ENCODE results near the gene TRMT1.
"Not testable (repeated sequence)": the region's sequence is repeated elsewhere in the genome, so short reads cannot be mapped to it uniquely, and the experiment has no call there.

TRMT1 gene

DNA sequence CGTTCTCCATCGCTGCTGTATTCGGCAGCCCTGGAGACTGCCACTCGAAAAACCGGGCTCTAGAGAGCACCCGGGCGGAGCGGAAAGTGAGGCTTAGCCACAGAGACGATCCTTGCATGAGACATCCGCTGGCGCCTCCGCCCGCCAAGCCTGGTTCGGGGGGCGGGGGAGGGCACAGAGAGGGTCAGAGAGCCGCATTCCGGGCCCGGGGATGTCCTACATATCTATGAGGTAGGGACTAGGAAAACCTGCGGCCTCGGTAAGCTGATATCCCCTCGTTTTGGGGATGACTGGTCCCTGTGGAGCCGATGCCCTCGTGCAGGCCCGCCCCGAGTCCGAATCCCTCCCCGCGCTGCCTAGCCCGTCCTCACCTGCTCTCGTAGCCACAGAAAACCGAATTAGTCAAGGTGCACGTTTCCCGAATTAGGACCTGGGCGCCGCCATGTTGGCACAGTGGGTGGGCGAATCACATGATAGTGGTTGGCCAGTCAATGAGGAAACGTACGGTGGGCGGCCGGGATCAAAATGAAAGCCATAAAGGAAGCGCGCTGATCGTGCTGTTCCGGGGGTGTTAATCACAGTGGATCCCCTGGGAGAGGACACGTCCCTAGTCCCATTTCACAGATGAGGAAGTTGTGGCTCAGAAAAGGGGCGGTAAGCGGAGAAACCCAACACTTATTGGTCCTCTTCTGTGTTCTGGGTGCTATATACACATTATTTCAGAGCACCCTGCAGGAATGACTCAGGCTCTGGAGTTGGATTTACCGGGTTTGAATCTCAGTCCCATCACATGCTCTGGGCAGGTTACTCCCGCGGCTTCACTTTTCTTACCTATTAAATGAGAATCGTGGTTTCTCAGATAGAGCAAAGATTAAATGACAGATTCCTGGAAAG, at the start of gene TRMT1:
Gene TRMT1 (minus strand): TSS at position 459 of the 894 bp plus-strand sequence. CDS start 341 bp downstream, at position 118.
- H3K27me3 ChIP-seq (ENCODE audit: insufficient read depth, low read length, poor library complexity, severe bottlenecking) = no peaks in the 10 kb centered on the region
- peaks cover 43% of the 10 kb centered on the region for H3K4me1 ChIP-seq (ENCODE audit: insufficient read depth, low read length, poor library complexity, severe bottlenecking)
- H3F3A ChIP-seq (ENCODE audit: low read depth) = no peaks in the 10 kb centered on the region
- peak within 1 kb of the TSS; percentile 92 for H3K4me3 ChIP-seq (ENCODE audit: low read length, poor library complexity, severe bottlenecking)
- H2AFZ ChIP-seq (ENCODE audit: low read length) = peak within 1 kb of the TSS; percentile 87
- peak within 1 kb of the TSS; percentile 95 for H3K4me2 ChIP-seq (ENCODE audit: low read depth, low read length, poor library complexity, severe bottlenecking)
- no peak for TF ChIP-seq EZH2phosphoT487 (IDR thresholded peaks at IDR 0.05; ENCODE audit: borderline replicate concordance)
- TF ChIP-seq, protein P1, sequence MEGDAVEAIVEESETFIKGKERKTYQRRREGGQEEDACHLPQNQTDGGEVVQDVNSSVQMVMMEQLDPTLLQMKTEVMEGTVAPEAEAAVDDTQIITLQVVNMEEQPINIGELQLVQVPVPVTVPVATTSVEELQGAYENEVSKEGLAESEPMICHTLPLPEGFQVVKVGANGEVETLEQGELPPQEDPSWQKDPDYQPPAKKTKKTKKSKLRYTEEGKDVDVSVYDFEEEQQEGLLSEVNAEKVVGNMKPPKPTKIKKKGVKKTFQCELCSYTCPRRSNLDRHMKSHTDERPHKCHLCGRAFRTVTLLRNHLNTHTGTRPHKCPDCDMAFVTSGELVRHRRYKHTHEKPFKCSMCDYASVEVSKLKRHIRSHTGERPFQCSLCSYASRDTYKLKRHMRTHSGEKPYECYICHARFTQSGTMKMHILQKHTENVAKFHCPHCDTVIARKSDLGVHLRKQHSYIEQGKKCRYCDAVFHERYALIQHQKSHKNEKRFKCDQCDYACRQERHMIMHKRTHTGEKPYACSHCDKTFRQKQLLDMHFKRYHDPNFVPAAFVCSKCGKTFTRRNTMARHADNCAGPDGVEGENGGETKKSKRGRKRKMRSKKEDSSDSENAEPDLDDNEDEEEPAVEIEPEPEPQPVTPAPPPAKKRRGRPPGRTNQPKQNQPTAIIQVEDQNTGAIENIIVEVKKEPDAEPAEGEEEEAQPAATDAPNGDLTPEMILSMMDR (conservative IDR thresholded peaks at IDR 0.05; ENCODE audit: low read length) = no peak
- no peaks in the 10 kb centered on the region for H3K36me3 ChIP-seq (ENCODE audit: insufficient read depth, low read length)
- H3K9me3 ChIP-seq (ENCODE audit: insufficient read depth, low read depth, low read length) = no peaks in the 10 kb centered on the region
- peaks cover 60% of the 10 kb centered on the region for H3K79me2 ChIP-seq (ENCODE audit: insufficient read depth, low read length)
- peak within 1 kb of the TSS; percentile 71 for H3K9ac ChIP-seq (ENCODE audit: low read depth, low read length, poor library complexity, severe bottlenecking)
- H4K20me1 ChIP-seq (ENCODE audit: insufficient read depth, low read length, poor library complexity, severe bottlenecking) = peaks cover 36% of the 10 kb centered on the region
- H3K9me2 ChIP-seq (replicated peaks; ENCODE audit: low read depth, low read length) = no peaks in the 10 kb centered on the region

DNA sequence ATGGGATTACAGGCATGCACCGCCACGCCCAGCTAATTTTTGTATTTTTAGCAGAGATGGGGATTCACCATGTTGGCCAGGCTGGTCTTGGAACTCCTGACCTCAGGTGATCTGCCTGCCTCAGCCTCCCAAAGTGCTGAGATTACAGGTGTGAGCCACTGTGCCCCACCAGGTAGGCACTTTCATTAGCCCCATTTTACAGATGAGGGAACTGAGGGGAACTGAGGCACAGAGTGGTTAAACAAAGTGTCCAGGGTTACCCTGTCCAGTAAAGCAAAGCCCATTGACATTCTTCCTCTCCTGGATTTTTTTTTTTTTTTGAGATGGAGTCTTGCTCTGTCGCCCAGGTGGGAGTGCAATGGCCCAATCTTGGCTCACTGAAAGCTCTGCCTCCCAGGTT, 49.6 kb upstream of the TRMT1 start:
- not testable (repeated sequence) for H3K9ac ChIP-seq (ENCODE audit: low read depth, low read length, poor library complexity, severe bottlenecking); H3K4me2 ChIP-seq (ENCODE audit: low read depth, low read length, poor library complexity, severe bottlenecking); H3F3A ChIP-seq (ENCODE audit: low read depth)

DNA sequence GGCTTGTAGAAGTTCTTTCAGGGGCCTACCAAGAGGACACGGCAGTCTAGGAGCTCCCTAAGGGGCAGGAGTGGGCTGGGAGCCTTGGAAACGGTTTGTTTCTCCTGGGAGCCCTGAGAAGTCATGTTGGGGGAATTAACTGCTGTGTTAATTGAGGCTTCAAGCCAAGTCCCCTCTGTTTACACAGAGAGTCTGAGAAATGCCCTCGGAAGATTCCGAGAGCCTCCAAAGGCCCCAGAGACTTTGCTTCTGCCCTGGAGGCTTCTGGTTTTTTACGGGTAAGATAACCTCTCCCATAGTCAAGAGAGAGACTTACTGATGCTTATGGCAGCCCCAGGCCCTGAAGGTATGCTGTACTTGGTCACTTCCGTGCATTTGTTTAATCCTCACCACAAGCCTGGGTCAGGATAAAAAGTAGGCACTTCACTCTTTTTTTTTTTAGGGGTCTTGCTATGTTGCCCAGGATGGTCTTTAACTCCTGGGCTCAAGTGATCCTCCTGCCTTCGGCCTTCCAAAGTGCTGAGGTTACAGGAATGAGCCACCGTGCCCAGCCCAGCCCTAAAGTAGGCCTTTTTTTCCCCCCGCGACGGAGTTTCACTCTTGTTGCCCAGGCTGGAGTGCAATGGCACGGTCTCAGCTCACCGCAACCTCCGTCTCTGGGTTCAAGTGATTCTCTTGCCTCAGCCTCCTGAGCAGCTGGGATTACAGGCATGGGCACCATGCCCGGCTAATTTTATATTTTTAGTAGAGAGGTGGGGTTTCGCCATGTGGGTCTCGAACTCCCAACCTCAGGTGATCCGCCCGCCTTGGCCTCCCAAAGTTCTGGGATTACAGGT, 48.8 kb upstream of the TRMT1 start:
- no peaks in the 10 kb centered on the region for H3K36me3 ChIP-seq (ENCODE audit: insufficient read depth, low read length)
- peak overlapping the region; percentile 78 for H3K4me3 ChIP-seq (ENCODE audit: low read length, poor library complexity, severe bottlenecking)
- TF ChIP-seq, protein P1 (conservative IDR thresholded peaks at IDR 0.05; ENCODE audit: low read length) = no peak
- TF ChIP-seq EZH2phosphoT487 (IDR thresholded peaks at IDR 0.05; ENCODE audit: borderline replicate concordance) = no peak
- H2AFZ ChIP-seq (ENCODE audit: low read length) = no peak overlapping the region
- no peaks in the 10 kb centered on the region for H3K27me3 ChIP-seq (ENCODE audit: insufficient read depth, low read length, poor library complexity, severe bottlenecking)
- peak overlapping the region; percentile 93 for H3K4me2 ChIP-seq (ENCODE audit: low read depth, low read length, poor library complexity, severe bottlenecking)
- no peaks in the 10 kb centered on the region for H3K9me2 ChIP-seq (replicated peaks; ENCODE audit: low read depth, low read length)
- peak overlapping the region; percentile 84 for H3K9ac ChIP-seq (ENCODE audit: low read depth, low read length, poor library complexity, severe bottlenecking)
- H3K9me3 ChIP-seq (ENCODE audit: insufficient read depth, low read depth, low read length) = no peaks in the 10 kb centered on the region
- peaks cover 8% of the 10 kb centered on the region; the same call in 1 of the 2 replicates for H3F3A ChIP-seq (ENCODE audit: low read depth)
- peaks cover 32% of the 10 kb centered on the region for H3K79me2 ChIP-seq (ENCODE audit: insufficient read depth, low read length)
- H4K20me1 ChIP-seq (ENCODE audit: insufficient read depth, low read length, poor library complexity, severe bottlenecking) = no peaks in the 10 kb centered on the region
- H3K4me1 ChIP-seq (ENCODE audit: insufficient read depth, low read length, poor library complexity, severe bottlenecking) = peaks cover 77% of the 10 kb centered on the region

More for the DNA sequence above, 49.6 kb upstream of the TRMT1 start:
- H3K36me3 ChIP-seq (ENCODE audit: insufficient read depth, low read length); H3K4me3 ChIP-seq (ENCODE audit: low read length, poor library complexity, severe bottlenecking); H2AFZ ChIP-seq (ENCODE audit: low read length); H3K9me3 ChIP-seq (ENCODE audit: insufficient read depth, low read depth, low read length); H3K9me2 ChIP-seq (replicated peaks; ENCODE audit: low read depth, low read length); H3K27me3 ChIP-seq (ENCODE audit: insufficient read depth, low read length, poor library complexity, severe bottlenecking); H4K20me1 ChIP-seq (ENCODE audit: insufficient read depth, low read length, poor library complexity, severe bottlenecking): not testable (repeated sequence)
- Histone ChIP-seq H3K79me2 (ENCODE audit: insufficient read depth, low read length) (peaks cover 31% of the 10 kb centered on the region), H3K4me1 (ENCODE audit: insufficient read depth, low read length, poor library complexity, severe bottlenecking) (peaks cover 79% of the 10 kb centered on the region)
